ENCODE measurements around the gene ARAP3.

- TF ChIP-seq CTCF (IDR thresholded peaks at IDR 0.05) (no peak), SIN3A (IDR thresholded peaks at IDR 0.05; ENCODE audit: borderline replicate concordance, insufficient read depth, low read depth, low read length) (no peak)
Measured at GRCh38 chr5:141705469-141705868, 23.4 kb upstream of the ARAP3 start.
